HEK293 (cell line): Measurements from ENCODE around the gene RILPL1.

Experiments
- OVOL3 ChIP-seq: fragments of 450-650 bp; formaldehyde crosslinking; IDR thresholded peaks from 2 replicates; pipeline ENCODE4 v1.5.1; 2016; ENCODE audit warnings: missing biosample characterization, missing genetic modification characterization
- RBAK ChIP-seq: fragments of 450-650 bp; formaldehyde crosslinking; IDR thresholded peaks from 2 replicates; pipeline ENCODE4 v1.5.1; 2016; ENCODE audit warnings: missing biosample characterization, missing genetic modification characterization
- SALL2 ChIP-seq: fragments of 450-650 bp; formaldehyde crosslinking; IDR thresholded peaks from 2 replicates; pipeline ENCODE4 v1.5.0; 2017; ENCODE audit warnings: missing biosample characterization, mild to moderate bottlenecking, missing genetic modification characterization, borderline replicate concordance
- TCF7L2 ChIP-seq: IDR thresholded peaks from 2 replicates; pipeline ENCODE4 v1.6.1; 2011; ENCODE audit warnings: low read depth, mild to moderate bottlenecking, inconsistent platforms, low read length, moderate library complexity, borderline replicate concordance
- YY1 ChIP-seq: fragments of 450-650 bp; formaldehyde crosslinking; IDR thresholded peaks from 2 replicates; pipeline ENCODE4 v1.5.1; 2018; ENCODE audit warnings: missing biosample characterization, missing genetic modification characterization
- ZNF302 ChIP-seq: fragments of 450-650 bp; formaldehyde crosslinking; IDR thresholded peaks from 2 replicates; pipeline ENCODE4 v1.5.1; 2016; ENCODE audit warnings: missing biosample characterization, missing genetic modification characterization, low read depth
- ZNF777 ChIP-seq: fragments of 450-650 bp; formaldehyde crosslinking; IDR thresholded peaks from 2 replicates; pipeline ENCODE4 v1.5.1; 2017; ENCODE audit warnings: missing biosample characterization, missing genetic modification characterization, borderline replicate concordance
- TF ChIP-seq, protein P1 (sequence below): fragments of 450-650 bp; formaldehyde crosslinking; IDR thresholded peaks from 2 replicates; pipeline ENCODE4 v1.5.1; 2016; ENCODE audit warnings: missing biosample characterization, missing genetic modification characterization
- TF ChIP-seq, protein P2 (sequence below): fragments of 450-650 bp; formaldehyde crosslinking; IDR thresholded peaks from 2 replicates; pipeline ENCODE4 v1.5.1; 2016; ENCODE audit warnings: missing biosample characterization, missing genetic modification characterization

DNA sequence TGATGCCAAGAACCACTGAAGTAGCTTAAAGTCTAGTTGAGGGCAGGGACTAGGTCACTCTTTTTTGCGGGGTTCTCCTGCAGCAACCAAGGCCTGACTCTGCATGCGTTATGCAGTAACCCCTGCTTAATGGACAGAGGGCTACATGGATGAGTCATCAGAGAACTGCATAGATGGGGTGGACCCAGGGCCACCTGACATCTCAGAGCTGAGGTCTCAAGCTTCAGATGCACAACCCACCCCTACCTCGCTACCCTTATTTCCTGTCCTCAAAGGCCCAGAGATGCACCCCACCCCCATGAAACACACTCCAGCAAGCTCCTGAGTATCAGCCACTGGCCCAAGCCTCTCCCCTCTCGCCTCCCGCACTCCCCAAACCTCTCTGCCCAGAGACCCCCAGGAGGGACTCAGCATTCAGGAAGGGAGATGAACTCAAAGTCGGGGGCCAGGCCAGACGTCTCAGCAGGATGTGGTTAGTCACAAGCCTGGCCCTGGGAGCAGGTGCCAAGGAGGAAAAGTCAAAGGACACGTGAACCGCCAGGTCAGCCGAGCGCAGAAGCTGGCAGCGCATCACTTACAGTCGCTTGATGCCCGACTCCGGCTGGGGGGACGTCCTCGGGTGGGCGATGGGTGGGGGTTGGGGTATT lies 49.8 kb downstream of the RILPL1 start:
- TF ChIP-seq TCF7L2, result no peak
- TF ChIP-seq ZNF302 (tag by site-specific recombination), result no peak
- TF ChIP-seq, protein P1, sequence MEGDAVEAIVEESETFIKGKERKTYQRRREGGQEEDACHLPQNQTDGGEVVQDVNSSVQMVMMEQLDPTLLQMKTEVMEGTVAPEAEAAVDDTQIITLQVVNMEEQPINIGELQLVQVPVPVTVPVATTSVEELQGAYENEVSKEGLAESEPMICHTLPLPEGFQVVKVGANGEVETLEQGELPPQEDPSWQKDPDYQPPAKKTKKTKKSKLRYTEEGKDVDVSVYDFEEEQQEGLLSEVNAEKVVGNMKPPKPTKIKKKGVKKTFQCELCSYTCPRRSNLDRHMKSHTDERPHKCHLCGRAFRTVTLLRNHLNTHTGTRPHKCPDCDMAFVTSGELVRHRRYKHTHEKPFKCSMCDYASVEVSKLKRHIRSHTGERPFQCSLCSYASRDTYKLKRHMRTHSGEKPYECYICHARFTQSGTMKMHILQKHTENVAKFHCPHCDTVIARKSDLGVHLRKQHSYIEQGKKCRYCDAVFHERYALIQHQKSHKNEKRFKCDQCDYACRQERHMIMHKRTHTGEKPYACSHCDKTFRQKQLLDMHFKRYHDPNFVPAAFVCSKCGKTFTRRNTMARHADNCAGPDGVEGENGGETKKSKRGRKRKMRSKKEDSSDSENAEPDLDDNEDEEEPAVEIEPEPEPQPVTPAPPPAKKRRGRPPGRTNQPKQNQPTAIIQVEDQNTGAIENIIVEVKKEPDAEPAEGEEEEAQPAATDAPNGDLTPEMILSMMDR, result no peak
- no peak for TF ChIP-seq OVOL3 (tag by site-specific recombination)
- TF ChIP-seq RBAK, result no peak
- TF ChIP-seq, protein P2, sequence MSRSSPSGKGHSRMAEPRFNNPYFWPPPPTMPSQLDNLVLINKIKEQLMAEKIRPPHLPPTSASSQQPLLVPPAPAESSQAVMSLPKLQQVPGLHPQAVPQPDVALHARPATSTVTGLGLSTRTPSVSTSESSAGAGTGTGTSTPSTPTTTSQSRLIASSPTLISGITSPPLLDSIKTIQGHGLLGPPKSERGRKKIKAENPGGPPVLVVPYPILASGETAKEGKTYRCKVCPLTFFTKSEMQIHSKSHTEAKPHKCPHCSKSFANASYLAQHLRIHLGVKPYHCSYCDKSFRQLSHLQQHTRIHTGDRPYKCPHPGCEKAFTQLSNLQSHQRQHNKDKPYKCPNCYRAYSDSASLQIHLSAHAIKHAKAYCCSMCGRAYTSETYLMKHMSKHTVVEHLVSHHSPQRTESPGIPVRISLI (tag by site-specific recombination), result no peak
- no peak for TF ChIP-seq SALL2 (tag by site-specific recombination)
- no peak for TF ChIP-seq ZNF777 (tag by site-specific recombination)
- no peak for TF ChIP-seq YY1 (tag by site-specific recombination)
